GM18511 (cell line): ENCODE data around the gene ZP1.
"Not testable (repeated sequence)": the region's sequence is repeated elsewhere in the genome, so short reads cannot be mapped to it uniquely, and the experiment has no call there.

Source experiments
- ATAC-seq: cut with Tn5 transposase; IDR thresholded peaks from one replicate; pipeline ENCODE4 v1.9.1; 2021; ENCODE audit warnings: mild to moderate bottlenecking, moderate library complexity; ENCODE audit not compliant: unreplicated experiment

Gene ZP1, protein sequence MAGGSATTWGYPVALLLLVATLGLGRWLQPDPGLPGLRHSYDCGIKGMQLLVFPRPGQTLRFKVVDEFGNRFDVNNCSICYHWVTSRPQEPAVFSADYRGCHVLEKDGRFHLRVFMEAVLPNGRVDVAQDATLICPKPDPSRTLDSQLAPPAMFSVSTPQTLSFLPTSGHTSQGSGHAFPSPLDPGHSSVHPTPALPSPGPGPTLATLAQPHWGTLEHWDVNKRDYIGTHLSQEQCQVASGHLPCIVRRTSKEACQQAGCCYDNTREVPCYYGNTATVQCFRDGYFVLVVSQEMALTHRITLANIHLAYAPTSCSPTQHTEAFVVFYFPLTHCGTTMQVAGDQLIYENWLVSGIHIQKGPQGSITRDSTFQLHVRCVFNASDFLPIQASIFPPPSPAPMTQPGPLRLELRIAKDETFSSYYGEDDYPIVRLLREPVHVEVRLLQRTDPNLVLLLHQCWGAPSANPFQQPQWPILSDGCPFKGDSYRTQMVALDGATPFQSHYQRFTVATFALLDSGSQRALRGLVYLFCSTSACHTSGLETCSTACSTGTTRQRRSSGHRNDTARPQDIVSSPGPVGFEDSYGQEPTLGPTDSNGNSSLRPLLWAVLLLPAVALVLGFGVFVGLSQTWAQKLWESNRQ

DNA sequence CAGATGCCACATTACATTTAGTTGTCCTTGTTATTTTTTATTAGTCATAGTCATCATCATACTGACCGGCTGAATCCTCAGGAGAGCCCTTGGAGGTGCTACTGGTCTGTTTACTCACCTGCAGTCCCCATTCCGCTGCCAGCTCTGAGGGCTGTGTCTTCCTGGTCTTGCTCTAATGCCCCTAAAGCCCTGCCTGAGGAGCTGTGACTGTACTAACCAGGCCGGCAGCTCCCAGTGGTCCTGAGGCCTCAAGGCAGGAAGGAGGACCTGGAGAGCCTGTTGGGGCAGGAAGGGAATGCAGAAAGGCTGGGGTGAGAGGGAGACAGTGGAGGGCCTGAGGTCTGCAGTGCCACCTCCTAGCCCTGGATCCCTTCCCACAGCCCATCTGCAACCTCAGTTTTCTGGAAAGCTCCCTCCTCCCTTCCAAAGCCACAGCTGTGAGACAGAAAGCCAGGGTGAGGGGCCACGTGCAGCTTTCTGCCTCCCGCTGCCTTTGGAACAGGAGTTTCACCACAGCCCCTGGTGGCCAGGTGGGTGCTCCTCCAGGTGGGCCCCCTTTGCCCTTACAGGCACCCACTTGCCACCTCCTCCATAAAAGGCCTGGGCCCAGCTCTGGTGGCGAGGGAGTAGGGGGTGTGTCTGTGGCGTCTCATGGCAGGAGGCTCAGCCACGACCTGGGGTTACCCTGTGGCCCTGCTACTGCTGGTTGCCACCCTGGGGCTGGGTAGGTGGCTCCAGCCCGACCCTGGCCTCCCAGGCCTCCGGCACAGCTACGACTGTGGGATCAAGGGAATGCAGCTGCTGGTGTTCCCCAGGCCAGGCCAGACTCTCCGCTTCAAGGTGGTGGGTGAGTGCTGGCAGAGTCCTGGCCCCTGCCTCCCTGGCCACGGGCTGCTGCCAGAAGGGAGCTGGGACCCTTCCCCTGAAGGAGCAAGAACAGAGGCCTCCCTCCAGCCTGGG is at the start of gene ZP1:
ZP1 (plus strand) TSS at position 632 of the 960 bp plus-strand sequence; CDS start at position 652, 20 bp downstream.
- no peak for ATAC-seq

DNA sequence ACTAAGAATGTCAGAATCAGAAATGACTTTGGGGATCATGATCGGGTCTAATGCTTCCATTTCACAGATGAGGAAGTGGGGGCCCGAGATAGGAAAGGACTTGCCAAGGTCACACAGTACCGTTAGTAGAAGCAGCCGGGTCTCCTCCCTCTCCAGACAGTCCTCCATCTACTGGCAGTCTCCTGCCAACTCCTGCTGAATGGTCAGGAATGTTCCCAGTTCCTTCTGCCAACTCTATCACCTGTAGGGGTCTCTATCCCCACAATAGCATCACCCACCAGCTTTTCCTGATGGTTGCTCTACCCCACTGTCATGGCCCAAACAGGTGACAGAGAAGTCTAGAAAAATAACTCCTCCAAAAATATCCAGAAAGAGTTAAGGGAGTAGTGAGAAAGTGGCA is 49.3 kb upstream of the ZP1 start:
- ATAC-seq = no peak

DNA sequence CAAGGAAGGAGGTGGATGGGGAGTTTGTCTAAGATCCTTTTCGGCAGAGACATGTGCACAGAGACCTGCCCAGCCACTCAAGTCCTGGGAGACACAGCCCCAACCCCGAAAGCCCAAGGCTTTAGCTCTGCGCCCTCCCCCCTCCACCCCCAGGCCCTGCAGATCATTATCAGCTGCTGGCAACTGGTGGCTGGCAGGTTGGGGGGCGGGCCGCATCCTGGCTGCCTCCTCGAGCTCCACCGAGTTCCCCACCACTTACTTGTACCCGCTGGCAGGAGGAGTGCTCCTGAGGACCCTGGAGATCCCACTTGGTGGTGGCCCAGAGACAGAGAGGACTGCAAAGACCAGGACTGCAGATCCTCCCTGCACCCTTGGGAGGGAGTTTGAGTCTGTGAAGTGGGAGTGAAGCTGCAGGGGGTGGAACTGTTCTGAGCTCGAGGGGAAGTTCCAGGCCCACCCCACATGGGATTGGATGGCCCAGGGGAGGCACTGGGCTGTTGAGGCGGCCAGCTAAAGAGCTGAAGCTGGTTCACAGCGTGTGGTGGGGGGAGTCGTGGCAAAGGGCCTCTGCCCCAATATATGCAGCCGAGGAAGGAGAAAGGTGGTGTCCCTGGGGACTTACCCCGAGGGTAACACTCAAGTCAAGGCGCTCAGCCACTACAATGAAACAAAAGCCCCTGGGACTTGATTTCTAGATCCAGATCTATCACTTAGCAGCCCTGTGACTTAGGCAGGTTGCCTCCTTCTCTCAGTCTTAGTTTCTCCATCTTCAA is 45.3 kb upstream of the ZP1 start:
- peak; percentile 71 for ATAC-seq

DNA sequence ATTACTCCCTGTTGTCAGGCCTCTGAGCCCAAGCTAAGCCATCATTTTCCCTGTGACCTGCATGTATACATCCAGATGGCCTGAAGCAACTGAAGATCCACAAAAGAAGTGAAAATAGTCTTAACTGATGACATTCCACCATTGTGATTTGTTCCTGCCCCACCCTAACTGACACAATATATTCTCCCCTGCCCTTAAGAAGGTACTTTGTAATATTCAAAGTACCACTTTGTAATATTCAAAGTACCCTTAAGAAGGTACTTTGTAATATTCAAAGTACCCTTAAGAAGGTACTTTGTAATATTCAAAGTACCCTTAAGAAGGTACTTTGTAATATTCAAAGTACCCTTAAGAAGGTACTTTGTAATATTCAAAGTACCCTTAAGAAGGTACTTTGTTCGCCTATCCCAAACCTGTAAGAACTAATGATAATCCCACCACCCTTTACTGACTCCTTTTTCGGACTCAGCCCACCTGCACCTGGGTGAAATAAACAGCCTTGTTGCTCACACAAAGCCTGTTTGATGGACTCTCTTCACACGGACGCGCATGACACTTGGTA is 43.5 kb upstream of the ZP1 start:
- not testable (repeated sequence) for ATAC-seq

DNA sequence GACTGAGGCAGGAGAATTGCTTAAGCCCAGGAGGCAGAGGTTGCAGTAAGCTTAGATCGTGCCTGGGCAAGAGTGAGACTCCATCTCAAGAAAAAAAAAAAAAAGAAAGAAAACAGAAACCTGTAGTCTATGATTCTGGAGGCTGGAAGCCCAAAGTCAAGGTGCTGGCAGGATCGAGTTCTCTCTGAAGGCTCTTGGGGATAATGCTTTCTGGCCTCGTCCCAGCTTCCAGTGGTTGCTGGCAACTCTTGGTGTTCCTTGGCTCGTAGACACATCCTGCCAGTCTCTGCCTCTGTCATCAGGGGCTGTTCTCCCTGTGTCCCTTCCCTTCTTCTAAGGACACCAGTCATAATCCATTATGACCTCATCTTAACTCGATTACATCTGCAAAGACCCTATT is 42.2 kb upstream of the ZP1 start:
- ATAC-seq = no peak

DNA sequence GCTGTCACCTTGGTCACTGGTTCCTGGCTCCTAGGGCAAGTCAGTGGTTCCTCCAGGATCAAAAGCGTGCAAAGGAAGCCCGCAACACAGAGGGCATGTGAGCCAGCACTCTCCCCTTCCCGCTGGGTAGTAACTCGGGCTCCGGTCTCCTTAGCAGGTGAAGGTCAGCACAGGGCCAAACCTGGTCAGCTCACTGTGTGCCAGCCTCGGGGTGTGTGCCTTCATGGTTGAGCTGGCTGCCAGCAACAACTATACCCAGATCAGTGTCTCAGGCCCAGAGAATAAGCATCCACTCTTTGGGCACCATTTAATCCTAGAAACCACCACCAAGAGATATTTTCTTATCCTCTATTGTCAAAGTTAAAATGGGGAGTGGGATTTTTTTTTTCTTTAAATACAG is 41.6 kb upstream of the ZP1 start:
- no peak for ATAC-seq

DNA sequence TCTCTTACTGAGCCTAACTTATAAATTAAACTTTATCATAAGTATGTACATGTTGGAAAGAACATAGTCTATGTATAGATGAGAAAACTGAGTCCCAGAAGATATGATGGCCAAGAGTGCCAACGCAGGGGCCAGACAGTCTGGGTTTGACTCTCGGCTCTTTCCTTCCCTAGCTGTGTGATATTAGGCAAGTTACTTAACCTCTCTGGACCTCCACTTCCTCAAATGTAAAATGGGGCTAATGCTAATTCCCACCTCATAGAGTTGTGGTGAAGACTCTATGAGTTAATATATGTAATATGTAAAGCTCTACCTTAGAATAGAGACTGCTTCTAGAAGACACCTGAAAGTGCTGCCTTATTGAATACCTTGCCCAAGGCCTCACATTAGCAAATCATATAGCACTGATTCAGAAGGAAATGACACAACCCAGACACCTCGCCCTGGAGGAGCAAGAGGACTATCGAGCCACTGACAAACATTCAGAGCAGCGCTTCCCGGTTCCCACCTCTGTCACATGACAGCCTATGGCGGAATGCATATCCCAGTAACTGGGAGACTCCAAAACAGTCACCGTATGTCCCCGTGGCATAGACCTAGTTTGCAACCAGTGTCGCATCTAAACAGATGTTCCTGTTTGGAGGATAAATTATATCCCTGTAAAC is 36.7 kb upstream of the ZP1 start:
- ATAC-seq = peak; percentile 18

DNA sequence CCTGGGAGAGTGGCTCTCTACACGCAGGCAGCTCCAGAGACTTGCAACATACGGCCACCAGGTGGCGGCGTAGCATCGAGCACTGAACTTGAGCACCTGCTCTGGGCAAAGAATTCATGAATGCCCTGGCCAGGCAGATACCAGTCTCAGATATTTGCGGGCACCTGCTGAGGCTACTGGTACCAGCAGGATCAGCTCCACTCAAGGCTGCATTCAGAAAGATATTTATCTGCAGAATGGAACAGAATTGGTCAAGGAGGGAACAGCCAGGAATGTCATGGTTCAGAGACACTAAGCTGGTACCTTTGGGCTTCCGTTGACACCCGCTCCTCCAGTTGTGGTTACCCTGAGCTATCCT is 36.2 kb upstream of the ZP1 start:
- ATAC-seq = peak; percentile 80

DNA sequence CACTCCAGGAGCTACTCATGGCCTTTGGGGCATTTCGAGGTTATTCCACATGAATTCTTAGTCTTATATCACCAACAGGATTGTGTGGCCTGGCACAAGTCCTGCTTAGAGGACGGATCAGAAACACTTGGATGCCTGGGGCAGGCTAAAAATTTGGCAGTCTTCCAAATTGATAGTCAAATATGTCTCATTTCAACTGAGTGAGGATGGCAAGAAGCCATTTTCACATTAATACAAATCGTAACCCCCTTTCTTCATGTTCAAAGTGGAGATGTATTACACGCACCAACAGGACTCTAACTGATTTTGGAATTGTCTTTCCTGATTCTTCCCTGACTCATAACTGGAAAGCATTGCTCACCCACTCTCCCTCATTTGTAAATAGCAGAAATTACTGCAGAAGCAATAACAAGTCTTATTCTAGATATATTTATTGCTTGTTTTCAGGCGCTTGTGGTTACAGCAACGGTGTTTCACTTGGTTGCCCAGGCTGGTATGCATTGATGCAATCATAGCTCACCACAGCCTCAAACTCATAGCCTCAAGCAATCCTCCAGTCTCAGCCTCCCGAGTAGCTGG is 35.8 kb upstream of the ZP1 start:
- no peak for ATAC-seq

DNA sequence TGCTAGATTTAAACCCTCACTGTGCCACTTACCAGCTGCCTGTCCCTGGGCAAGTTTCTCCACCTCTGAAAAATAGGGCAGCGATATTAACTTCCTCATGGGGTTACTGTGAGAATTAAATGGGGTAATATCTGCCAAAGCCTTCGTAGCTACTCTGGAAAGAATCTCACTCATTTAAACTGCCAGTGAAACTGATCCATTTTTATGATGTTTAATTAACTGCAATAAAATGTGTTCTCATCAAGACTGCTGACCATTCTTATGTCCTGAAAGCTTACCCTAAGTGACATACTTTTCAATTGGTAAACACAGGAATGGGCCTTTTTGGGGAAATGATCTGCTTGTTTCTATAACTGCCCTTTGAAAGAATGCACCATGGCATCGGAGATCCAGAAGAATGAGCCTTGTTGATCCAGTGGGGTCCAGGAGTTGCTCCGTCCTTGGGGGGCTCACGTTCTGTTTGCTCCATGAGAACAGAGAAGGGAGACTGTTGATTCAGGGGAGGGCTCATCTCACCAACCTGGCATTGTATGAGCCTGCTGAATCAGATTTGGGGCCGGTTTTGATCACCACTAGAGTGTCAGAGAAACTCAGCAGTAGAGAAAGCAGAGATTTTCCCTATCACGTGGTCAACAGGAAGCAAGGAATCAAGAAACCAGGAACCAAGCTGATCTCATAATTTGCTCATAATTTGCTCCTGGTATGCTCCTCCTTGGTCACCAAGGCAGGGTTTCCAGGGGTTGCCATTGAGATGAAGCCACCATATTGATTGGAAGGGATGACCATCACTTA is 32.4 kb upstream of the ZP1 start:
- ATAC-seq = no peak

DNA sequence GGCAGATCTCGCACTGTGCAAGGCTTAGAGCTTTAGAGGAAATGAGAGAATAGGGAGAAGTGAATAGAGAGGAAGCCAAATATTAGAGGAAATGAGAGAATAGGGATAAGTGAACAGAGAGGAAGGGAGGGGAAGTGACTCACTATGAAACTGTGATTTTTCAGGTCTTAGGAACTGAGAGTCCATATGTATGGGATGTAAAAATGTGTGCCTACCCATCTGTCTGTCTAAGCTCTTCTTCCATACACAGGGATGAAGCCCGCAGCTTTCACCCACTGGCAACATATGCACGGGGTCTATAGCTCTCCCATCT is 31.9 kb upstream of the ZP1 start:
- no peak for ATAC-seq

DNA sequence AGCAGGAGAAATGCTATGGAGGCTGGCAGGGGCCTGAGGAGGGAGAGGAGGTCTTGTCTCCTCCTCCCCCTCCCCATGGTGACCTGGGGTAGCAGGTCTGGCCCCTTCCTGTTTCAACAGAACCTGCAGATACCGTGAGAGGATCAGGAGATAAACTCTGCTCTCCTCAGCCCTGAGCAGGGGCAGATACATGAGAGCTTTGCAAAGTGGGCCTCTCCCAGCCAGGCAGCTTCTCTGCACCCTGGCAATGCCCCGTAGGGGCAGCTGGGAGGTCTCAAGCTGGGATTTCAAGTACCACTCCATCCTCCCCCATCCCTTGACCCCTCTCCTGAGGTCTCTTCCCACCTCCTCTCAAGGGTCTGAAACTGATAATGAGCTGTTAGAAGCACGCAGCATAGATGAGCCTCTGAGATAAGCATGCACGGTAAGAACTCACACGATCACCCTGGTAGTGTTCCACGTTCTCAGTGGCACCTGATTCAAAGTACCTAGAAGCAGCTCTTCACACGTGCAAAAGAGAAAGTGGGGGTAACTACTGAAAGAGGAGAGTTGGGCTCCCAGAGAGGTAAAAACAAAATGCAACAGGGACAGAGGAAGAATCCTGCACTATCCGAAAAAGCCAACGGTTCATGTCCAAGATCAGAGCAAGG is 30.4 kb upstream of the ZP1 start:
- ATAC-seq = no peak

DNA sequence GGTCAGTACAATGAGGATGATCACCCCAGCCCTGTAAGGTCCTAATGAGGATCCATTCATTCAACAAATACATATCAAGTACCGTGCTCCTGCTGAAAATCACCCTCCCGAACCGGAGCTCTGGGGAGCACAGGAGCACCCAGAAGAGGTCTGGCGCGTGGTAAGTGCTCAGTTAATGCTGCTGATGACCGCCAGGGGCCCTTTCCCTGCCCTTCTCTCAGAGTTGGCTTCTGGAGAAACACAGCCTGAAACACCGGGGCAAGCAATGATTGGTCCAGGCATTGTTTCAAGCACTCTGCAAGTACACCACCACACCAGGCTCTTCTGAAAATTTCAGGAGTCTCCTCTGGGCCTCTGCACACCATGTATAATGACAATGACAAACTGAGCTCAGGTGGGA is 29.2 kb upstream of the ZP1 start:
- no peak for ATAC-seq

DNA sequence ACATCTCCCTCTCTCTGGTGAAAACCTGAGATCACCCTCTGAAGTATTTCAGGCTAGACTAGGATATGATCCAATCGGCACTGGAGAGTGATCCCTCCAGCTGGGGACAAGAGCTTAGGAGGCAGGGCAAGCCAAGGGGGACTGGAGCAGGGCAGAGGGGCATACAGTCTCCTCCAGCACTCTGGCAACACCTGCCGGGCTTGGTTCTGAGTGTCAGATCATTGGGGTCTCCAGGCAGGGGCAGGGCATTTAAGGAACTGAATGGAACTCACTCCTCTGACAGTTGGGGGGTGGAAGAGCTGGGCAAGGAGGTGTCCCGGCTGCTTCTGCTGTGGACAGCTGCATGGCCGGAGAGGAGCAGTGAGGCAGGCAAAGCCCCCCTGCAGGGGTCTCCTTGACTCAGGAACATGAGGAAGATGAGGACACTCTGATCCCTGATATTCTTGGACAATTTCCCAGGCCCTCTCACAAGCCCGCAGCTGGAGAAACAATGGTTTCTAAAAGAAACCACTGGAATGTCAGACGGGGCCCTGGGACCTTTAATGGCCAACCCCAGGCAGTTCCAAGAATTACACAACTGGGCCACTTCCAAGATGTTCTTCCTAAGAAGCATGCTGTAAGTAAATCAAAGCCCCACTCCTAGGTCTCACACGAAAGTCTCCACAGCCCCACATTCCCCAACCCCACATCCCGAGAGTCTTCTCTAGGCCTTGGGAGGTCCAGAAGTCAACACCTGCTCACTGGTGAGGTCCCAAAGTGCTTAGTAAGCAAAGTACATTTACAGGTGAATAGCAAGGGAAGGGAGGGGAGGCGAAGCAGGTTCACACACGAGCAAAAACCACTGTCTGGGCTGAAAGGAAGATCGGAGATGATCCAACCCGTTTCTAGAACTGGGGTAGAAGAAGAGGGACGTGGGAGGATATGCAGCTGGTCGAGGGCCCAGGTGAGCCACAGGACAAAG is 26.6 kb upstream of the ZP1 start:
- no peak for ATAC-seq

DNA sequence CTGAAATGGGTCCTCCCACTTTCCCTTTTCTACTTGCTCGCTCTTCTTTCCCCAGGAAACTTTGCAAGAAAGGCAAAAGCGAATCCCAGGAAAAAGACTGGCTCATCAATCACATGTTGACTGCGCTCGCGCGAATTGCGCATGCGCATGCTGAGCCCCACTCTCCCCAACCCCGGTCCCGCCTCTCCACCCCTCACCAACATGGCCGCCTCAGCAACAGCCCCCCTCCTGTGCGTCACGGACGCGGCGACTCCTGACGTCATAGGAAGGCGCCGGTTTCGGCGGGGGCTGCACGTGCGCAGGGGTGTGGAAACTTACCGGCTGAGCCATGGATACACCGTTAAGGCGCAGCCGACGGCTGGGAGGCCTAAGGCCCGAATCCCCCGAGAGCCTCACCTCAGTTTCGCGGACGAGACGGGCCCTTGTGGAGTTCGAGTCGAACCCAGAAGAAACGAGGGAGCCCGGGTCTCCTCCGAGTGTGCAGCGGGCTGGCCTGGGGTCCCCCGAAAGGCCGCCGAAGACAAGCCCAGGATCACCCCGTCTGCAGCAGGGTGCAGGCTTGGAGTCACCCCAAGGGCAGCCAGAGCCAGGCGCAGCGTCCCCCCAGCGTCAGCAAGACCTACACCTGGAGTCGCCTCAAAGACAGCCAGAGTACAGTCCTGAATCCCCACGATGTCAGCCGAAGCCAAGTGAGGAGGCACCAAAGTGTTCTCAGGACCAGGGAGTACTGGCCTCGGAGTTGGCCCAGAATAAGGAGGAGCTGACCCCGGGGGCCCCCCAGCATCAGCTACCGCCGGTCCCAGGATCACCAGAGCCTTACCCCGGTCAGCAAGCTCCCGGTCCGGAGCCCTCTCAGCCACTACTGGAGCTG is 25.3 kb upstream of the ZP1 start, which contains the start of gene CCDC86:
CCDC86 (plus strand) TSS at position 317 of the 871 bp plus-strand sequence; CDS start at position 329, 12 bp downstream.
- ATAC-seq = peak; percentile 86
